Testis (tissue), 3 donors: ENCODE data around the gene SLC6A8. TPM values are rescaled to one million over a fixed set of nuclear protein-coding genes. Genes with fewer than 3 reads are reported as not detected.
A peak's percentile ranks its signal among the peaks of the same experiment; 100 is the strongest.

Experiments used
- DNase-seq: peaks from one replicate; pipeline ENCODE4 v3.0.0-alpha.2; 2019
- H3K27ac ChIP-seq, 2 donors: fragments of 200-600 bp; sonication (generic); one replicate each; pipeline ENCODE4 v1.5.1; 2019
- H3K27me3 ChIP-seq: fragments of 200-600 bp; sonication (generic); one replicate; pipeline ENCODE4 v1.5.1; 2019
- H3K36me3 ChIP-seq: fragments of 200-600 bp; sonication (generic); one replicate; pipeline ENCODE4 v1.5.1; 2017; ENCODE audit warnings: low read depth; ENCODE audit errors: missing control alignments
- H3K4me1 ChIP-seq: fragments of 200-600 bp; sonication (generic); one replicate; pipeline ENCODE4 v1.5.1; 2019
- H3K4me3 ChIP-seq, 2 donors: fragments of 200-600 bp; sonication (generic); one replicate each; pipeline ENCODE4 v1.5.1; 2017 to 2019
- H3K9me3 ChIP-seq: fragments of 200-600 bp; sonication (generic); one replicate; pipeline ENCODE4 v1.5.1; 2017
- CTCF ChIP-seq, 3 experiments: fragments of 450-650 bp in 2 of 3; fragments of 200-600 bp in 1 of 3; sonication (generic) in 1 of 3; IDR thresholded peaks; one replicate each; pipeline ENCODE4 v1.5.1; 2016 to 2019; ENCODE audit warnings: antibody characterized with exemption in 3 of 3, mild to moderate bottlenecking in 2 of 3, moderate library complexity in 1 of 3
- POLR2A ChIP-seq: fragments of 450-650 bp; IDR thresholded peaks from one replicate; pipeline ENCODE4 v1.6.1; 2017; ENCODE audit warnings: antibody characterized with exemption, mild to moderate bottlenecking, moderate library complexity
- WGBS, 2 donors: methylation state at CpG; one replicate each; pipeline ENCODE4 v1.1.5; 2018; 5-methylcytosine and 5-hydroxymethylcytosine counted together
- intact Hi-C: fragments of 100-400 bp; cut with DNase I; formaldehyde crosslinking; loops from one replicate; pipeline ENCODE4 v1.15.1; 2023; ENCODE audit warnings: low total_unique reads
- polyA plus RNA-seq: library from polyadenylated mRNA; stranded (reverse); fragments of 350-450 nt; fragmentation: Illumina TruSeq; extraction: RNeasy Lipid Tissue Mini Kit (QIAGEN cat#74804); gene quantifications from one replicate; pipeline ENCODE4 v1.2.3, GENCODE V29; 2014; ENCODE audit warnings: low read depth, low replicate concordance; ENCODE audit not compliant: insufficient read depth
- total RNA-seq, 2 donors: library from RNA; depleted of rRNA; stranded (reverse); fragments of >200 nt; gene quantifications; one replicate each; pipeline ENCODE4 v1.2.3, GENCODE V29; 2016

Gene SLC6A8
- total and polyA plus RNA-seq, 3 donors from 2014 or later, result 73.5 to 107 (median 91.3) TPM

DNA sequence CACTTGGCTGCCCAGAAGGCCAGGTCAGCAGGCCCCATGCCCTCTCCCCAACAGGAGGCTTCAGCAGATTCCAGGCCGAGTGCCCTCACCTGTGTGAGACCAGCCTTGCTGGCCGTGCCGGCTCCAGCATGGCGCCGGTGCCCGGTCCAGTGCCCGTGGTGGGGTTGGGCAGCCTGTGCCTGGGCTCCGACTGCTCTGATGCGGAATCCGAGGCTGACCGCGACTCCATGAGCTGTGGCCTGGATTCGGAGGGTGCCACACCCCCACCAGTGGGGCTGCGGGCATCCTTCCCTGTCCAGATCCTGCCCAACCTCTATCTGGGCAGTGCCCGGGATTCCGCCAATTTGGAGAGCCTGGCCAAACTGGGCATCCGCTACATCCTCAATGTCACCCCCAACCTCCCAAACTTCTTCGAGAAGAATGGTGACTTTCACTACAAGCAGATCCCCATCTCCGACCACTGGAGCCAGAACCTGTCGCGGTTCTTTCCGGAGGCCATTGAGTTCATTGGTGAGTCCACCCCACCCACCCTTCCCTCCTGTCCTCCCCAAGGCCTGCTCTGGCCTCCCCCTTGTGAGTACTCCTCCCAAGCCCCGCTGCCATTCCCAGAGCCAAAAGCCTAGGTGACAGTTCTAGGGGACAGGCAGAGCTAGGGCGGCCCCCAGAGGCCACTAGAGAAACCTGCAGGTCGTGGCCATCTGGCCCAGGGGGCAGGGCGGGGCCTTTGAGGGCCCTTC lies 38.4 kb upstream of the SLC6A8 start:
- H3K4me1 ChIP-seq, result no peaks in the 10 kb centered on the region
- H3K4me3 ChIP-seq, result no peak overlapping the region
- no peak overlapping the region for H3K27ac ChIP-seq
- H3K36me3 ChIP-seq, result no peaks in the 10 kb centered on the region
- 87 to 98% methylated on average over 9 to 12 of the region's 26 CpGs for WGBS, 2 donors
- H3K9me3 ChIP-seq, result no peaks in the 10 kb centered on the region
- no peak for TF ChIP-seq CTCF (IDR thresholded peaks at IDR 0.05)
- no peak for TF ChIP-seq POLR2A
- no peak for DNase-seq
- intact Hi-C loops, result no loop called here
- H3K27me3 ChIP-seq, result no peaks in the 10 kb centered on the region

GRCh38 chrX:153649915-153650782 lies 37.6 kb upstream of the SLC6A8 start:
- H3K9me3 ChIP-seq, result no peaks in the 10 kb centered on the region
- H3K36me3 ChIP-seq, result no peaks in the 10 kb centered on the region
- intact Hi-C loops, result no loop called here
- 85% methylated on average over 30 of the region's 41 CpGs; no CpG with 5 or more reads in 1 of the 2 donors for WGBS, 2 donors
- no peak overlapping the region for H3K27ac ChIP-seq
- no peak for DNase-seq
- H3K4me1 ChIP-seq, result no peaks in the 10 kb centered on the region
- no peak for TF ChIP-seq POLR2A
- TF ChIP-seq CTCF (IDR thresholded peaks at IDR 0.05), result no peak
- H3K27me3 ChIP-seq, result no peaks in the 10 kb centered on the region
- H3K4me3 ChIP-seq, result no peak overlapping the region

GRCh38 chrX:153650959-153651358 lies 36.8 kb upstream of the SLC6A8 start:
- TF ChIP-seq POLR2A (no peak), CTCF (IDR thresholded peaks at IDR 0.05) (no peak)
- WGBS, 2 donors, result 97 to 100% methylated on average over 2 to 13 of the region's 13 CpGs
- no peak for DNase-seq

DNA sequence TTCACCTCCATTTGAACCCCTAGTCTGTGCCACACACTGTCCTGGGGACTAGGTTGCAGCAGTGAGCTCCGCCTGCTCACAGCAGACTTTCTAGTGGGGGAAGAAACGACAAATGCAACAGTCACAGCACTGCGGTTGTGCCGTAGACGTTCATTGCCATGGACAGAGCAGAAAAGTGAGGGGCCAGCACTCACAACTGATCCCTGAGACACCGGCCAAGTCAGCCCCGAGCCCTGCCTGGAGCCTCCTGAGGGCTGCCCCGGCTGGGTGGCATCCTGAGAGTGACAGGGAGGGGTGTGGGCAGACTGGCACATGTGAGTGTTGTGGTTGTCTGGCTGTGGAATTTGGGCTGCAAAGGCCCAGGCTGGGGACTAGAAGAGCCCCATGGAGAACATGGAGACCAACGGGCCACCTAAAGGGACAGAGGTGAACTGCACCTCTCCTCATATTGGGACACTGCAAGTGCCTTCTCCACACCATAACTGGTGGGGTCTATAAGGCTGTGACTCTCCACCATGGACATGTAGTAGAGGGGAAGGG lies 36.1 kb upstream of the SLC6A8 start:
- TF ChIP-seq POLR2A (no peak), CTCF (IDR thresholded peaks at IDR 0.05) (peak in 1 of 3 experiments; percentile 14)
- 72% methylated on average over 9 of the region's 9 CpGs; no CpG with 5 or more reads in 1 of the 2 donors for WGBS, 2 donors
- intact Hi-C loops, result no loop called here
- H3K4me1 ChIP-seq, result no peaks in the 10 kb centered on the region
- H3K9me3 ChIP-seq, result no peaks in the 10 kb centered on the region
- no peak overlapping the region for H3K27ac ChIP-seq
- DNase-seq, result no peak
- no peaks in the 10 kb centered on the region for H3K27me3 ChIP-seq
- H3K36me3 ChIP-seq, result no peaks in the 10 kb centered on the region
- H3K4me3 ChIP-seq, result no peak overlapping the region

More at GRCh38 chrX:153650959-153651358, 36.8 kb upstream of the SLC6A8 start:
- H3K27ac ChIP-seq, result no peak overlapping the region
- intact Hi-C loops, result no loop called here
- no peak overlapping the region for H3K4me3 ChIP-seq
- no peaks in the 10 kb centered on the region for H3K9me3 ChIP-seq
- no peaks in the 10 kb centered on the region for H3K4me1 ChIP-seq
- no peaks in the 10 kb centered on the region for H3K36me3 ChIP-seq
- no peaks in the 10 kb centered on the region for H3K27me3 ChIP-seq
